Osteocyte (in vitro differentiated cells): ENCODE results near the gene THRA. TPM values are rescaled to one million over a fixed set of nuclear protein-coding genes. Genes with fewer than 3 reads are reported as not detected.

Experiments used
- DNase-seq: peaks from one replicate; pipeline ENCODE4 v3.0.0; 2021; ENCODE audit warnings: mixed read lengths; ENCODE audit not compliant: unreplicated experiment; ENCODE audit errors: extremely low spot score
- H3K27ac Mint-ChIP-seq: one replicate; pipeline ENCODE4 v1.8.0; 2021; ENCODE audit warnings: mild to moderate bottlenecking, mixed read lengths; ENCODE audit not compliant: unreplicated experiment
- H3K27me3 Mint-ChIP-seq: one replicate; pipeline ENCODE4 v1.8.0; 2021; ENCODE audit warnings: mixed read lengths; ENCODE audit not compliant: unreplicated experiment
- H3K36me3 Mint-ChIP-seq: one replicate; pipeline ENCODE4 v1.8.0; 2021; ENCODE audit warnings: mixed read lengths; ENCODE audit not compliant: unreplicated experiment
- H3K4me1 Mint-ChIP-seq: one replicate; pipeline ENCODE4 v1.8.0; 2021; ENCODE audit warnings: mixed read lengths; ENCODE audit not compliant: unreplicated experiment
- H3K4me3 Mint-ChIP-seq: one replicate; pipeline ENCODE4 v1.8.0; 2021; ENCODE audit warnings: mild to moderate bottlenecking, moderate library complexity, mixed read lengths; ENCODE audit not compliant: unreplicated experiment
- H3K9me3 Mint-ChIP-seq: one replicate; pipeline ENCODE4 v1.8.0; 2021; ENCODE audit warnings: mixed read lengths; ENCODE audit not compliant: unreplicated experiment
- total RNA-seq: library from RNA; stranded (reverse); gene quantifications from 2 replicates; pipeline ENCODE4 v1.2.1, GENCODE V29; 2021
- TF ChIP-seq, protein P1 (sequence below): fragments of 200-600 bp; sonication (generic); IDR thresholded peaks from 2 replicates; pipeline ENCODE4 v1.5.0; 2021; ENCODE audit warnings: antibody characterized with exemption, mild to moderate bottlenecking, moderate library complexity

The THRA gene
- total RNA-seq, 1 donor from 2014 or later: 44.6 TPM

DNA sequence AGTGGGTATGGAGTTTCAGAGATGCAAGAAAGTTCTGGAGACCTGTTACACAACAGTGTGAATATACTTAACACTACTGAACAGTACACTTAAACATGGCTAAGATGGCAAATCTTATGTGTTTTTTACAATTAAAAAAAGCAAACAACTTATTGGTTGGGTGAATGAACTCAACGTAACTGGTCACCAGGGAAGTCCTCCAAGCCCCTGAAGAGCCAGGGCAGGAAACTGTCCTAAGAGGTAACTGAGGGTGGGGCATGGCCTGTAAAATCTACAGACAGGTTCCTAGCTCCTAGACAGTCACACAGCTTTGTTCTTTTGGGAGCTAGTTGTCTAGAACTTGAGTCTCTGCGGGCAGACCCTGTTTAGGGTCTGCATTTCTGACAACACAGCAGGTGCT lies 37.2 kb upstream of the THRA start:
- H3K36me3 Mint-ChIP-seq: peaks cover 39% of the 10 kb centered on the region
- no peaks in the 10 kb centered on the region for H3K27me3 Mint-ChIP-seq
- DNase-seq: no peak
- no peak overlapping the region for H3K4me3 Mint-ChIP-seq
- H3K27ac Mint-ChIP-seq: no peak overlapping the region
- H3K9me3 Mint-ChIP-seq: no peaks in the 10 kb centered on the region
- peaks cover 33% of the 10 kb centered on the region for H3K4me1 Mint-ChIP-seq
- TF ChIP-seq, protein P1, sequence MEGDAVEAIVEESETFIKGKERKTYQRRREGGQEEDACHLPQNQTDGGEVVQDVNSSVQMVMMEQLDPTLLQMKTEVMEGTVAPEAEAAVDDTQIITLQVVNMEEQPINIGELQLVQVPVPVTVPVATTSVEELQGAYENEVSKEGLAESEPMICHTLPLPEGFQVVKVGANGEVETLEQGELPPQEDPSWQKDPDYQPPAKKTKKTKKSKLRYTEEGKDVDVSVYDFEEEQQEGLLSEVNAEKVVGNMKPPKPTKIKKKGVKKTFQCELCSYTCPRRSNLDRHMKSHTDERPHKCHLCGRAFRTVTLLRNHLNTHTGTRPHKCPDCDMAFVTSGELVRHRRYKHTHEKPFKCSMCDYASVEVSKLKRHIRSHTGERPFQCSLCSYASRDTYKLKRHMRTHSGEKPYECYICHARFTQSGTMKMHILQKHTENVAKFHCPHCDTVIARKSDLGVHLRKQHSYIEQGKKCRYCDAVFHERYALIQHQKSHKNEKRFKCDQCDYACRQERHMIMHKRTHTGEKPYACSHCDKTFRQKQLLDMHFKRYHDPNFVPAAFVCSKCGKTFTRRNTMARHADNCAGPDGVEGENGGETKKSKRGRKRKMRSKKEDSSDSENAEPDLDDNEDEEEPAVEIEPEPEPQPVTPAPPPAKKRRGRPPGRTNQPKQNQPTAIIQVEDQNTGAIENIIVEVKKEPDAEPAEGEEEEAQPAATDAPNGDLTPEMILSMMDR: no peak

DNA sequence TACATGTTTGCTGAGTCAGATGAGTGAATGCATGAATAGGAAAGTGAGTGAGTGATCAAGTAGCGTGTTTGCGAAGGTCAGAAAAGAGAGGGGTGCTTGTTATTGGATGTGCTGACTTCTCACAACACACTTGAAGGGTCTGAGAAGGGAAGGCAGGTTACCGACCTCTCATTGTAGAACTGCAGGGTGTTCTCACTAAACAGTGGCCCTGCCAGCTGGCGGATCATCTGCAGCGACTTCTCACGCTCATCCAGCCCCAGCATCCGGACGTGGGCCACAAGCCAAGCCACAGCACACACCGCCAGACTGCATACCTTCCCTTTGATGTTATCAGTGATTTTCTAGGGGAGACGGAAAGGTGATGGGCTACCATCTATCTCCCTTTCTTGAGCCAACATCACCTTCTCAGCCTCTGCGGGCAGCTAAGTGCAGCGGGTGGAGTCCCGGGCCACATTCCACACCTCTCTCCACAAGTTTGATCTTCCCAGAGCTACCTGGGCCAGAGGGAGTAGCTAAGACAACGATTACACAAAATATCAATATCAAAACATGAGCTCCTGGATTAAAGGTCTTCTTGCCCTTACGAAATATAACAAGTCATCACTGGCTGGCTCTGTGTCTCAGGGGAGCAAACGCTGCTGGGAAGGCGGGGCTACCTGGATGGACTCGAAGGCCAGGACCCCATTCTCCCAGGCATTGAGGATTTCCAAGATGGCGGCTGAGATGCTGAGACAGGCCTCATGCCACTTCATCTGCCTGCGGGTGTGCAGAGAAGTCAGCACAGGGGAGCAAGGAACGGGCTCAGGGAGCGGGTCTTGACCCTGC lies 36.6 kb upstream of the THRA start:
- H3K4me3 Mint-ChIP-seq: no peak overlapping the region
- peaks cover 27% of the 10 kb centered on the region for H3K4me1 Mint-ChIP-seq
- no peaks in the 10 kb centered on the region for H3K27me3 Mint-ChIP-seq
- no peaks in the 10 kb centered on the region for H3K9me3 Mint-ChIP-seq
- DNase-seq: no peak
- H3K27ac Mint-ChIP-seq: no peak overlapping the region
- H3K36me3 Mint-ChIP-seq: peaks cover 45% of the 10 kb centered on the region
- TF ChIP-seq, protein P1: no peak

DNA sequence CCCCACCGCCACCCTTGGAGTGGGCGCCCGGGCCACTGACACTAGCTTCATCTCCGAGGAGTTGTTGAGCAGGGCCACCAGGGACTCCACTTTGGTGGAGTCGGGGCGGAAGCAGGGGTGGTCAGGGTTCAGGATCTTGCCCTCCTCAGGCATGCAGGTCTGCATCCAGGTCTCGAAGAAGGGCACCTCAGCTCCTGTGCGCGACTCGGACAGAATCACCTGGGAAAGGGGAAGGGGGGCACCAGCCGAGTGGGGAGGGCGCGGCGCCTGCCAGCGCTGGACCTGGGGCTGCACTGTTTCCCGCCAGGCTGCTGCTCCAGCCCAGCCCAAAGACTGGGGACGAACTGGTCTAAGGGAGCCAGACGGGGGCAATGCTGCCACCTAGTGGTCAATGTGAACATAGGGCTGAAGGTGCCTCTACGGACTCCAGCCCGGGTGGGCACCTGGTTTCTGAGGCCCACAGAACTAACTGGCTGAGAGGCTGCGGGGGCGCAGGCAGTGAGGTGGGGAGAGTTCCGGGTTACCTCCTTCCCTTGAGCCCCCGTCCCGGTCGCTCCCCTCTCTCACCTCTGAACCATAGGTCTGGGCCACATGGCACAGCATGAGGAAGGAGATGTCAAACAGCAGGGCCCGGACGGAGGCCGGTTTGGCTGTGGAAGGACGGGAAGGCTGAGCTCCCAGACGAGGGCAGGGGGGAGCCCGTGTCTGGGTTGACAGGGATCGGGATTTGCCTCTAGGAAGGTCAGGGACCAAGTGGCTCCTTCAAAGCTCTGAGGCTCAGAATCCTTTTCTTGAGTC lies 35.8 kb upstream of the THRA start:
- no peaks in the 10 kb centered on the region for H3K9me3 Mint-ChIP-seq
- TF ChIP-seq, protein P1: peak; percentile 92
- DNase-seq: peak; percentile 93
- H3K27ac Mint-ChIP-seq: no peak overlapping the region
- H3K36me3 Mint-ChIP-seq: peaks cover 47% of the 10 kb centered on the region
- H3K4me3 Mint-ChIP-seq: no peak overlapping the region
- no peaks in the 10 kb centered on the region for H3K27me3 Mint-ChIP-seq
- H3K4me1 Mint-ChIP-seq: peaks cover 19% of the 10 kb centered on the region

- H3K27ac Mint-ChIP-seq: no peak overlapping the region
- no peak for DNase-seq
- TF ChIP-seq, protein P1: no peak
- peaks cover 48% of the 10 kb centered on the region for H3K36me3 Mint-ChIP-seq
- H3K27me3 Mint-ChIP-seq: no peaks in the 10 kb centered on the region
- peaks cover 14% of the 10 kb centered on the region for H3K4me1 Mint-ChIP-seq
- H3K9me3 Mint-ChIP-seq: no peaks in the 10 kb centered on the region
- H3K4me3 Mint-ChIP-seq: no peak overlapping the region
Measured at GRCh38 chr17:40027614-40028012, 35.2 kb upstream of the THRA start.

DNA sequence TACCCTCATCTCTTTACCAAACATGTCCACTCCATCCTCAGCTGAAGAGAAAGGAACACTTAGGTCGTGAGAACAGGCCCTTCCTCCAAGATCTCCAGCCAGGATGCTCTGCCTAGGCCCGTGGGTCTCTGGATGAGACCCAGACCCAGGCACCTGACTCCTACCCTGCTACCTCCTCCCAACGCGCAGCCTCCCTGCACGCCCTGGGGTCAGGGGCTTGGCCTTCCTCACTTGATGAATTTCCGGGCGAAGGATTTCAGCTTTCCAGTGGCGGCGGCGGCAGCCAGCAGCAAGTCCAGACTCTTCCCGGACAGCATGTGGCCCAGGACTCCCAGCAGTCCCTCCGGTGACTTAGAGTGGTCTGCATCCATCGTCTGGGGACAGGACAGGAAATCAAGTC lies 34.2 kb upstream of the THRA start:
- no peak for DNase-seq
- no peaks in the 10 kb centered on the region for H3K27me3 Mint-ChIP-seq
- peaks cover 54% of the 10 kb centered on the region for H3K36me3 Mint-ChIP-seq
- H3K4me3 Mint-ChIP-seq: no peak overlapping the region
- no peak overlapping the region for H3K27ac Mint-ChIP-seq
- H3K4me1 Mint-ChIP-seq: peaks cover 10% of the 10 kb centered on the region
- TF ChIP-seq, protein P1: no peak
- no peaks in the 10 kb centered on the region for H3K9me3 Mint-ChIP-seq
